Stimulated activated naive CD8-positive, alpha-beta T cell treated with anti-CD3 and anti-CD28 coated beads, Interleukin-15, Interleukin-2, amounts not matched to agents 100 U/mL and 50 U/mL, for 24 hours (primary cell): ENCODE measurements around the gene TSHZ1.
A peak's percentile ranks its signal among the peaks of the same experiment; 100 is the strongest.

Experiments
- ATAC-seq: fragments of 150-1000 bp; cut with Tn5 transposase; one replicate; pipeline ENCODE4 v1.10.0; 2021
- DNase-seq: peaks from one replicate; pipeline ENCODE4 v3.0.0; 2021

Gene TSHZ1

DNA sequence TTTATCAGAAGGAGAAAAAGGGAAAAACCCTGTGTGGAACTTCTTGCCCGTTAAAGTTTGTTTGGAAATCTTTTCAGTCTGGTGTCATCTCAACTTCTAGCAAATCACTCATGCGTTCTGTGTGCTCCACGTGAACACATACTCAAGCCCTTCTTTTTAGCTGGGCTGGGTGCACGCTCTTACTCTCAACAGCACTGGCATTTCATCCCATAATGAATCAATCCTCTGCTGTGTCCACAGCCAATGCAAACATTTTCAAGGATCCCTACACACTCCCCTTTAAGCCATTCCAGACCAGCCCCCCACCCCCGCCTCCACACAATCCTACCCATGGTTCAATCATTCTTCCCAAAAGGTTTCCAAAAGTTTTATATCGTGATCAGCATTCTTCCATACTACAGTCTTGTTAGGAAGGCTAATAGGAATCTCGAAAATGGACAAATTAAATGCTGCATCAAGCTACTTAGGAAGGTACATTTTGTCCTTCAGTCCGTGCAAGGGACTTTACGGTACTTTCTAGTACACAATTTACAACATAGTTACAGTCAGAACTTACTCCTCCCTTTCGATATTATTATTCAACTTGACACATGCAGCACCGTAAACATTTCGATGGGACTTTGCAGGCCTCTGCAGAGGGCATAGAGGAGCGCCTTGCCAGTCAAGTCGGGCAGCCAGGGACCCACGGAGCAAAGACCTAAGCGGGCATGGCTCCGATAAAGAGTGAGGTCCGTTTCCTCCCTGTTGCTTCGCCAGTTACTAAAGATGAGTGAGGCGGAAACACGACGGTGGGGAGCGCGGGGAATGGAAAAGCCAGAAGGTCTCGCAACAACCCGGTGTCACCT lies 3.1 kb upstream of the TSHZ1 start:
- peak; percentile 7 for ATAC-seq
- DNase-seq = no peak

DNA sequence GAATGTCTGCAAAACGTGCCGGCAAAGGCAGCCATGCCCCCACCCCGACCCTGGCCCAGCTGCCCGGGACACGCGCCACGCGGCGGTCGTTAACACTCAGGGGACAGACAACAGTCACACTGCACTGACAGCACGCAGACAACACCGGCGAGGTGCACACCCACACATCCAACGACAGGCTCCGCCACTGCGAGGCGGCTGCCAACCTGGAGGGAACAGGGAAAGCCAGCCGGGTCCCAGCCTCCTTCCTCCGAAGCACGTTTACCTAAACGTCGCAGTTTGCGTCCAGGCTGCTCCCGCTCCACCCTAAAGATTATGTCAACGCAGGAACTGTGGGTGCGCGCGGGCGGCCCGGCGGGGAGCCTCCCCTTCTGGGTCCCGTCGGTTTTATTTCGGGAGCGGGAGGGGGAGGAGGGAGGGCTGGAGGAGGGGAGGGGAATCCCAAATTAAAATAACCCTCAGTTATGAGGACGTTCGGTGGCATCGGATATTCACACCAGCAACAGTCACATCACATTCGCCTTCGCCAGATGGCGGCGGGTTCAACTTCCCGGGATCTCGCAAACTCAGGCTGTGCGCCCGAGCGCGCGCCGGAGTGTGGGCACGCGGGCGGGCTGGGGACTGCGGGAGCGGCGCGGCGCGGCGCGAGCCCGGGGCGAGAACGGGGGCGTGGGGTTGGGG lies 2.3 kb upstream of the TSHZ1 start:
- peak; percentile 60 for DNase-seq
- ATAC-seq = peak; percentile 4

DNA sequence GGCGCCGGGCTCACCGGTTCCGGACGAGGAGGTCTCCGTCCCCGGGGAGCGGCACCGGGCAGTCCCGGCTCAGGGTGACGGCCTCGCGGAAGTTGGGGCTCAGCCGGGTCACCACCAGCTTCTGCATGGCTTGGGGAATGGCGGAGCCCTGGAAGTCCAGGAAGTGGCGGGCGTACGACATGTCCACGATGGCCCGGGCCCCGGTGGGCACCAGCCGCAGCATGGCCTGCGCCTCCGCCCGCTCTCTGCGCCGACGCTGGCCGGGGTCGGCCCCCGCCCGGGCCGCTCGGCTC lies 1.8 kb upstream of the TSHZ1 start:
- DNase-seq (no peak), ATAC-seq (no peak)

DNA sequence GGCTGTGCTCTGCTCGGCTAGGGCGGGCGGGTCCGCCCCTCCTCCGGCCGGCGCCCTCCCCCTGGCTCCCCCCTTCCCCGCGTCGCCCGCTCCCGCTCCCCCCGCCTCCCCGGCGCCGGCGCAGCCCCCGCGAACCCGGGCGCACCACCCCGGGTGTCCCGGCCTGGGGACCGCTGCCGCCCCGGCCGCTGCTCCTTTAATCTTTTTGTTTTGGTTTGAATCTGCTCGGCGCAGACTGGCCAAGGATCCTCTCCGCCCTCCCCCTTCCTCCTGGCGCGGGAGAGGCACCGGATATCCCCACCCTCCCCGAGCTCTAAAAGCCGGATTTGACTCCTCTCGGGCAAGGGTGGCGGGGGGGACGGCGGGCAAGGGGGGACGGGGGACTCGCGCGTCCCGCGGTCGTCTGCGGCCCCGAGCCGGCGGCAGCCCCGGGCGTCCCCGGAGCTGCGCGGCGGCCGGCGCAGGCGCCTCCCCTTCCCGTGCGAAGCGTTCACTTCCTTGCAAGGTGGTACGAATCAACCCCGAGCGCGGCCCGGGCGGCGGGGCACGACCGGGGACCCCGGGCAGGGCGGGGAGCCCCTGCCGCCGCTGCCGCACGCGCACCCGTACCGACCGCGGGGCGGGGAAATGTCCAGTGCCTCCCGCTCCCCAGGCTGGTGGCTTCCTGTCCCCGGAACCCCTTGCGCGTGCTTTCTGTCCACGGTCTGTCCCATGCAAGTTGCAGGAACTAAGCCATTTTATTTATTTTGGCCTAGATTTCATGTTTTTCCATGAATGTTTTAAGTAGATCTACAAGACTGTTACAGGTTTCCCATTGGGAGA lies 1.3 kb upstream of the TSHZ1 start, which contains the start of gene PTGR3:
Gene PTGR3 (minus strand): TSS at position 11 of the 822 bp plus-strand sequence. CDS start 81 bp downstream, outside the sequence.
- ATAC-seq = peak; percentile 57

DNA sequence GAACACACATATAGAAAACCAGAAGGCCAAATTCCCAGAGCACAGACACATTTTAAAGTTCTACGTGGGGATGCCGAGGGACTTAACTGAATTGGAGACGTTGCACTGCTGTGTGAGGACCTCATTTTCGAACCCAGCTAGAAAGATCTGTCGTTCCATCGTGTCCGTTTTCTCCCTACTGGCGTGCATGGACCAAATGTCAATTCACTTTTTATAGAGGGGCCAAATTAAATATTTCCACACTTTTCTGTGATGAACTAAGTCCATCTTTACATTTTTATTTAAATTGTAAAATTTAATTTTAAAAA lies 692 bp upstream of the TSHZ1 start:
- DNase-seq (no peak), ATAC-seq (no peak)

More for the DNA sequence above, 1.3 kb upstream of the TSHZ1 start, which contains the start of gene PTGR3:
- peak; percentile 84 for DNase-seq

DNA sequence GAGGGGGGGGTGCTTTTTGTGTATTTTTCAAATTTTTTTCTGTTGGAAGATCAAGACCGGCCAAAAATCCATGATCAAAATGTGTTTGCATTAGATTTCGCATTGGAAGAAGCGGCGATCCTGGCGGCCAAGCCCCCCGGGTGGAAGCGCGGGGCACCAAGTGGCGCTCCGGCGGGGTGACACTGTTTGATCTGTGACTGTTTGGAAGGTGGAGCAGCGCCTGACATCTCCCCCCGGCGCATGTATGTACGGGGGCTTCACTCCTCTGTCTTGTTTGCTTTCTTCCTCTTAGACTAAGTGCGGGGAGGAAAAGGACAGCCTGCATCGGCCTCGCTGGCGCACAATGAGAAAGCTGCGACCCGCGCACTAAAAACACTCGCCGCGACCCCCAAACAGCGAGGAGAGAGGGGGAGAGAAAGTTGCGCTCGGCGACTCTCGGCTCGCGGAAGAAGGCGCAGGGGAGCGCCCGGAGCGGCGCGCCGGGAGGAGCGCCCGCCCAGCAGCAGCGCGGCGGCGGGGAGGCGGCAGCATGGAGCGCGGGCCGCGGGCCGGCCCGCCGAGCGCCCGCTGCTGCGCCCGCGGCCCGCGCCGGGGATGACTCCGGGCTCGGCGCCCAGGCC lies 515 bp downstream of the TSHZ1 start:
- DNase-seq = peak; percentile 39
- ATAC-seq = no peak

DNA sequence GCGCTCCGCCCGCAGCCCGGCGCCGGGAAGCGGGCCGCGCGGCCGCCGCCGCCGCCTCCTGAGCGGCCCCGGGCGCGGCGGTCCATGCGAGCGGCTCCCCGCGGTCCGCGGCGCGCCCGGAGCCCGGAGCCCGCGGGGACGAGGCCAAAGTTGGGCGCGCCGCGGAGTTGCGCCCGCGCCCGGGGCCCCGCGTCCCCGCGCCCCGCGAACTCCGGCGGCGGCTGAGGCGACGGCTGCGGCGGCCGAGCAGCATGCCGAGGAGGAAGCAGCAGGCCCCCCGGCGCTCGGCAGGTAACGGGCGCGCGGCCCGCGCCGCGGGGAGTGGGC lies 992 bp downstream of the TSHZ1 start:
- no peak for ATAC-seq
- DNase-seq = no peak

DNA sequence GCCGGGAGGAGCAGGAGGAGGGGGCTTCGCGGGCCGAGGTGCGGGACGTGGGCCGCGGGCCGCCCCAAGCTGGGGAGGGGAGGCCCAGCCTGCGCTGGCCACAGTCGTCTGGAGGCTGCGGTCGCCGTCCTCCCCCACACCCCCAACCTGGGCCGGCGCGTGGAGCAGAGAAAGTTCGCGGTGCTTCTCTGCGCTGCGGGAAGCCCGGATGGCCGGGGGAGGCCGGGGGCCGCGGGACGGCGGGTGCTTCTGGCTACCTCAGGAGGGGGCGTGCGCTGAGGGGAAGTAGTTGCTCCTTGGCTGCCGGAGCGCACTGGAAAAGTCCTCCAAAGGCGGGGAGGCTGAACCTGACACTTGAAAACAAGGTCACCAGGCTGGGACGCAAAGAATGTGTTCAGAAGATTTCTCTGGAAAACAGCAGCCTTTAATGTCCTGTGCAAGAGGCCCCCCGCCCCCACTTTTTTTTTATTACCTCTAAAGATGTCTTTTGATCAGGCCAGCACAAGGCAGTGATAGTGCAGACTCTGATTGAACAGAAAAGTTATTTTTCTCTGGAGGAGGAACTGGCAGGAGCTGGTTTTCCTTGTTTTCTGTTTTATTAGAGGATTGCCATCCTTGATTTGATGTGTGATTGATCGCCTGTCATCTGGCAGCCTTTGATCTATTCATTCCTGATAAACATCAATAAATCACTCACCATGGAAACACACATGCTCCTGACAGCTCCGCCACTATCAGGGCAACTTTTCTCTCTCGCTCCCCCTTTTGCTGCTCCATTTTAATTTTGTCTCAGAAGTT lies 1.6 kb downstream of the TSHZ1 start:
- ATAC-seq = no peak
- peak; percentile 51 for DNase-seq

DNA sequence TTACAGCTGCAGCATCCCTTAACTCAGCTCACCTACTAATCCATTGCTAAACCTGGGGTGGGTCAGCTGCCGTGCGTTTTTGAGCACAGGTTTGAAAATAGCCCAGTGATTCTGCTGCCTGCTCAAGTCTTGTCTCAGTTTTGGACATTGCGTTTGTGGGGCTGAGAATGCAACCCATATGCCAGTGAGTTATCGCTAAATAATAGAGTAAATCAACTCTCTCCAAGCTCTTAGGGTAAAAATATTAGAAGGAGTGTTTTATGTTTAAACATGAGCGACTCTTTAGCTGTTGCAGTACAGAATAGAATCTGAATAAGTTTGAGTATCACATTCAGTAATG lies 2.1 kb downstream of the TSHZ1 start:
- DNase-seq (no peak), ATAC-seq (no peak)

DNA sequence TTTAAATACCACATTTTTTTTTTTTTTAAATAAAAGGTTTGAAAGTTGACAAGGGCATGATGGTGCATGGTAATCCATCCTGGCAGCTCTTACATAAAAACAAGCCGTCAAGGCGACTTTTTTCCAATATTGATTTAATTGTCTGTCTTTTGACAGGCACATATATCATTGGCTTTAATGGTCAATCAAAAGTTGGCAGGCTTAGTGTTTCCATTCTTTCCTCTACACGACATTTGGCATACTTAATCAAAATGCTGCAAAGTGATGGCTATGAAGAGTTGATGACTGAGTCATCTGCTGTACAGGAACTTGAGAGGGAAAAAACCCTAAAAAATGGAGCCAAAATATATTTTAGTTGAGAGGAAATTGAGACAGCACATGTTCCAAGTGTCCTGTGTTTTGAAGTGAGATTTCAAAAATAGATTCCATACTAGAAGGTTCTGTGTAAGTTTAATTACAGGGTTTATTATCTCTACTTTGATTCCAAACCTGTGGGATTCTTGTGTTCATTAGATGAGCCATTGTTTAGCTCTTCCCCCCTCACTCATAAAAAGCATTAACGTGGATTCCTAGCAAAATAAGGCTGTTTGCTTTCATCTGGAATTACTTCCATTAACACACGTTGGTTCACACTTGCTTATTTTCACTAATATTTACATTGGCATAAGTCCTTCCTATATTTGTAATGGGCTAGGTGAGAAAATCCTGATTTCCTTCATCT lies 3.2 kb downstream of the TSHZ1 start:
- ATAC-seq = no peak
- no peak for DNase-seq

DNA sequence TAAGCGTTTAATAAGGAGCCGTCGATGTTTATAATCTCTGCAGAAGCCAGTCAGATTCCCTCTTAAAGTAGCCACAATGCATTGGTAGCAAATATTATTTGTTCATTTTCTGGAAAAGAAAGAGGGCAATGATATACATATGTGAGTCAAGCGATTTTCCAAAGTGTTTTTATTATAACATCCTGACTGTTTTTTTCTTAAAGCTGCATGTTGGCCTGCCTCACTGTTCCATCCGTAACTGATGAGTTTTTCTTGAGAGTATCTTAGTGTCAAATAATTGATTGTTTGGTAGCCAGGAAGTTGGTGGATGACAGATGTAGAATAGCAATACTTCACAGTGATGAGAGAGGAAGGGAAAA lies 3.7 kb downstream of the TSHZ1 start:
- ATAC-seq (no peak), DNase-seq (no peak)

DNA sequence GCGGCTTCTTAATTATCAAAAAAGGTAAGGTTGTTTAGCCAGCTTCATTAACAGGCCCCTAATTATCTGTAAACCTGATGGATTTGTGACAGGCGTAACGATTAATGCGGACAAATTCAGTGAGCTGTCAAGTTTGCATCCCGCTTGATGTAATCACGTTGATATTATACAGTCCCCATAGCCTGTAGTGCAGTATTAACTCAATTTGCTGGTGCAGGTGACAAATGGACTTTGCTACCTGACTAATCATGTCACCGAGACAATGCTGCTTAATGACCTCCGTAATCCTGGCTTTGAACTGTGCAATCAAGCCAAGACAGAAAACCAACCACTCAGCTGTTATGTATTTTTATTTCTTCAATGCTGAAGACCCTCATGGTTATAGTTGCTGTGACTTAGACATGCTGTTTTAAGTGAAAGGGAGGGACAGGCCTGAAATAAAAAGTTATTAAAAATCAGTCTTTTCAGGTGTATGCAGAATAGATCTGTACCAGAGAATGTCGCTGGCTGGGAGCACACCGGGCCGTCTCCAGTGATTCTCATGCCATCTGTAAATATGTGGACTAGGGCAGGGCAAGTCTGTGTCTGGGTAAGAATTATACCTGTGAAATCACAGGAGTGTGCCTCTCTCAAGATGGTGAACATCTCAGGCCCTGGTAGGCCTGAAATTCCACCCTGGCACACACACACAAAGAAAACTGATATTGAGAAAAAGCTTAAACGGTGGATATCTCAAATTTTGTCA lies 4.3 kb downstream of the TSHZ1 start:
- no peak for DNase-seq
- ATAC-seq = no peak

DNA sequence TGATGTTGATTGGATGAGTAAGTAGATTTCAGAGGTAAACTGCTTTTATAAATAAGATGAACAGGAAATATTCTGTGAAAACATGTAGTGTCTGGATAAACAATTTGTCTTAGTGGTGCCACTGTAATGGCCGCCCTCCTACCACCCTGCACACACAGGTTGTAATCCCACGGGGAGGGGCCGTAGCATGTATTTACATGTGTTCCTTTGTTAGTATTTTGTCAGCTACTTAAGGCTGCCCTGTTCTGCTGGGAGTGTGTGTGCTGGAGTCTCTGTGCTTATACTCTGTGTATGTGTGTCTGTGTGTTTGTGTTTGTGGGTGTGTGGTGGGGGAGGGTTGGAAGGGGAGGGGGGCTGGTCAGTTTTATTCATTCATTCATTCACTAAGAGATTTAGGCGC lies 5.1 kb downstream of the TSHZ1 start:
- DNase-seq (no peak), ATAC-seq (no peak)

DNA sequence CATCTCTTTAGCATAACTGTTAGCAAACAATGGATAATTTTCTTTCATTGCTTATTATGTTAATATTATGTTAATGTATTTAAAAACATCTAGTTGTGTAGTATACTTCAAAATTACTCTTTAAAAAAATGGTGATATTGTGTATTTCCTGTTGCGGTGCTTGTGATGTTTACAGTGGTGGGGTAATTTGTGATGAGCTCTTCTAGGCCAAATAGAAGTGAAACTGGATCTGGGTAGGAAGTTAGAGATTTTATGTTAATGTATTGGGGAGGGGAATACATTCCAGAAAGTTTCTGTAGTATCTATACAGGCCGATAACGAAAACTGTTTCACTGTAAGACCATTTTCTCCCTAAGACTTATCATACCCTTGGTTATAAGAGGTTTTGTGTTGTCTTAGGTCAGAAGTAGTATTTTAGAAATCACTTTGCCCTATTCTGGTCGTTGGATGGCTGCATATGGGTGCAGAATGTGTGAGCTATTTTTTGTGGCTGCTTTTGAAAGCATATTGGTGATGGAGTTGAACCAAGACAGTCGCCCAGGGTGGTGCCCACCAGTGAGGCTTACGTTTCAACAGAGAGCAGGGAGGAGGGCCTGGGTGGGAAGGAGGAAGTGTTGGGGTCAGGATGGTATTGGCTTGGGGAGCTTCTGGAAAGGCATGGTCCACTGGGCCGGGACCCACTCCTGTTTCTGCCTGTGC lies 5.8 kb downstream of the TSHZ1 start:
- ATAC-seq (no peak), DNase-seq (no peak)

DNA sequence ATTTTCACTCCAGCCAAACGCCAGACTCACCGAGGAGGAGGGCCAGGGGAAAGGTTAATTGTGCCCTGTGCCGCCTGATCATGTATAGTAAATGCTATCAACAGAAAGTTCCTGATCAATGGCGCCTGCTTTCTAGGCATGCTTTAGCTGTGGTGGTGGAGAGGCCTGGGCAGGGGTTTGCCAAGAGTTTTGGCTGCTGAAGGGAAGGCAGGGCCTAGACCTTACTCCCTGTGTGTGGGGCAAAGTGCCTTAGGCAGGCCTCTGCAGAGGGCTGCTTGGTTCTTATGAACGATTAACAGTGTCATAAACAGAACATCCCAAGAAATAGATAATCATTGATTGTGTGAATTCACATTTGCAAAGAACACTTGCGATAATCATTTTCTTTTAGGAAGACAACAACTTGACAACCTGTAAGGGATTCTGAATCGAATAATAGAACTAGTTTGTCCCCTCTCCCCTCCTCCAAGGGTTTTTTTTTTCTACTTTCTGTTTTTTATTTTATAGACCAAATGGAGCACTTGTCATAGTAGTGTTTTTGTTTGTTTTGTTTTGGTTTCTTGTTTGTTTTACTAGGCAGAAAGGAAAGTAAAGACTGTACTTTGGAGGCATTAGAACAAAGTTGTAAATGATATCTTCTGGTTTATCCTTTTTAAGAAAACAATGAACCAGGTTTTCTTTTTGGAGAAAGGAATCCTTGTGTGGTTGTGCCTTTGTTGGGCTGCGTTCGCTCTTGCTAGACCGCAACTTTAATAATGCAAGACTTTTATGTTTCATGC lies 6.5 kb downstream of the TSHZ1 start:
- no peak for DNase-seq
- ATAC-seq = no peak

DNA sequence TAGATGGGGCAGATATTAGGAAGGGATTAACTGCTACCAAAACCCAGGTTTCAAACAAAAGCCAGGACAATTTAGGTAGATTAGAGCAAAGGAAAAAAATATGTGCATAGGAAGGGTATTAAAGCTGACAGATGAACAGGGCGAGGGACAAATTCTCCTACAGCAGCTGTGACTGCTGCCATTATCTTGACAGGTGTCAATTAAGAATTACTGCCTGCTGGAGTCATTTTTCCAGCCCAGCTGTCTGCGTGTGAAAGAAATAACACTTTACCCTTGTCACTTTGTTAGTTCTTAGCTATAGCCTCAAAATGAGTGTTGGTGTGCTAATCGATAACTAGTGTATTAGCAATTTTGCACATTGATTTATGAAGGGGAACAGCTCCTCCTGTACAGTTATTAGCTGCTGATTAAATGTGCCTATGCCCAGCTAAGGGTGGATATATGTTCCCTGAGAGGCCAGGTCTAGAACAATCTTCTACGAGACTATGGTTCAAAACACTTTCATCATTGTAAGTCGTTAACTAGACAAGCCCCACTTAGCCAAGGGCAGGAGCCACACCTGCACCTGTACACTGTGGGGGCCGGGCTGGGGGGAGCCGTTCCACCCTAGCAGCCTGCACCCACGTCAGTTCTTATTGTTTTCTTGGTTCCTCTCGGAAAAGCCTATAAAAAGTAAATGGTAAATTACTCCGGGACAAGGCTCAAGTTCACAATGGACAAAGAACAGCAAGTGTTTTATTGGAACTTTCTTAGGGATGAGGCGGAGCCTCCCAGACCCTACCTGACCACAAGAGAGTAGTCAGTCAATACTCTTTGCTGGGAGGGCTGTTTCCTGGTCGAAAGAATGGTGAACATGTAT lies 7.7 kb downstream of the TSHZ1 start:
- ATAC-seq = no peak
- DNase-seq = no peak

DNA sequence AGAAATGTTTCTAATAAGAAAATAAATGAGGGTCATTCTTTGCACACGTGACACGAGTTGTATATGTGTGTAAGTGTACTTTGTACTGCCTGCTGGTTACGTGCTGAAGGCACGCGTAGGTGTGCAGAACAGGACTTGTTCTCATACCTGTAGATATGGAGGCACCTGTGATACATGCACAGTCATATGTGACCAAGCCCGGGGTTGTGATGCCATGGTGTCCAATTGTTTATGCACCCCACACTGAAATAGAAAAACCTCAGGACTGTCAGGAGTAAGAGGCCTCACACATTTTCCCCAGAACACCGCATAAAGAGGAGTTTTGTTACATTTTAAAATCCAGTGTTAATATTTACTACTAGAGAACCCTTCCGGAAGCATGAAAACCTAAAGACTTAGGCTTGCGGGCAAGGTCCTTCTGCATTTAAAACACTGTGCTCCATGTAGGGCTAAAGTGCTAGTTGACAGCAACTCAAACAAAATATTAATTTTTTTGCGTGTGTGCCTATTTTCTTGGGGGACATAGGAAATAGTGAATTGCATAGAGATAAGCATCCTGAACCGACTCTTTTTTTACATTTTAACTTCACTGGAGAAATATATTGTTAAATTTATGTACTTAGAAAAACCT lies 9.3 kb downstream of the TSHZ1 start:
- DNase-seq = no peak
- peak; percentile 14 for ATAC-seq
